Measurements from ENCODE around the gene FOXP4.
A peak's percentile ranks its signal among the peaks of the same experiment; 100 is the strongest.

FOXP4 gene

DNA sequence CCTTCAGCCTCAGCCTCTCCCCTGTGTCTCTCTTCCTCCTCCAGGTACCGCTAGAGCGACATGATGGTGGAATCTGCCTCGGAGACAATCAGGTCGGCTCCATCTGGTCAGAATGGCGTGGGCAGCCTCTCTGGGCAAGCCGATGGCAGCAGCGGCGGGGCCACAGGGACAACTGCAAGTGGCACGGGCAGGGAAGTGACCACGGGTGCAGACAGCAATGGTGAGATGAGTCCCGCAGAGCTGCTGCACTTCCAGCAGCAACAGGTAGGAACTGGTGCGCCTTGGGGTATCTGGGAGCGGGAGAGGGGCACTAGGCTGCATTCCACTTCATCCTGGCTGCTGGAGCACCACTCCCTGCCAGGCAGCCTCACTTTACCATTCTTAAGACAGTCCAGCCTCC is 19.5 kb downstream of the FOXP4 start:
- WGBS, result 94% methylated on average over 13 of the region's 13 CpGs

GRCh38 chr6:41566961-41567360 is 20.8 kb downstream of the FOXP4 start:
- Histone ChIP-seq H4K8ac (ENCODE audit: low read length) (no peak overlapping the region), H3K27me3 (ENCODE audit: control insufficient read depth in 1 of 2, insufficient read depth in 1 of 2, low read length in 2 of 2) (no peaks in the 10 kb centered on the region), H3K36me3 (ENCODE audit: control insufficient read depth in 1 of 2, insufficient read depth in 2 of 2, low read depth in 1 of 2, low read length in 2 of 2) (peaks cover 26 to 61% of the 10 kb centered on the region in 2 experiments), H2AFZ (ENCODE audit: low read depth, low read length) (no peak overlapping the region), H3K79me1 (replicated peaks; ENCODE audit: low read length, poor library complexity, severe bottlenecking) (peaks cover 38% of the 10 kb centered on the region), H4K91ac (ENCODE audit: low read length) (no peak overlapping the region), H2BK120ac (ENCODE audit: low read depth, low read length) (no peak overlapping the region), H3K9ac (ENCODE audit: low read length) (no peak overlapping the region), H3K4me3 (ENCODE audit: insufficient read depth in 1 of 2, low read depth in 1 of 2, low read length in 2 of 2) (no peak overlapping the region), H3K18ac (ENCODE audit: low read depth in 1 of 2, low read length in 2 of 2) (no peak overlapping the region), H3K4me2 (ENCODE audit: low read length, poor library complexity, severe bottlenecking) (no peak overlapping the region), H3K4ac (ENCODE audit: low read depth in 1 of 2, low read length in 2 of 2) (no peak overlapping the region), H3K23ac (ENCODE audit: low read length in 2 of 2) (no peak overlapping the region), H2AK5ac (ENCODE audit: low read length, severe bottlenecking) (no peak overlapping the region), H2BK12ac (ENCODE audit: low read length in 2 of 2) (no peak overlapping the region), H3K27ac (ENCODE audit: low read length, poor library complexity, severe bottlenecking) (no peak overlapping the region), H3K4me1 (ENCODE audit: control insufficient read depth, insufficient read depth, low read depth, low read length) (peaks cover 10% of the 10 kb centered on the region), H2BK5ac (ENCODE audit: low read depth, low read length, poor library complexity, severe bottlenecking) (no peak overlapping the region), H3K9me3 (ENCODE audit: control insufficient read depth, low read length) (no peaks in the 10 kb centered on the region), H2BK15ac (ENCODE audit: low read depth, poor library complexity, severe bottlenecking) (no peak overlapping the region), H3K14ac (ENCODE audit: low read length in 2 of 2) (peak overlapping the region in 1 of 2 experiments; percentile 7)
- no peak for DNase-seq
- WGBS, result 100% methylated on average over 1 of the region's 1 CpG

More for the DNA sequence above, 19.5 kb downstream of the FOXP4 start:
- Histone ChIP-seq H2BK12ac (ENCODE audit: low read length in 2 of 2) (no peak overlapping the region), H3K4ac (ENCODE audit: low read depth in 1 of 2, low read length in 2 of 2) (no peak overlapping the region), H3K9ac (ENCODE audit: low read length) (no peak overlapping the region), H3K4me1 (ENCODE audit: control insufficient read depth, insufficient read depth, low read depth, low read length) (peaks cover 17% of the 10 kb centered on the region), H3K27me3 (ENCODE audit: control insufficient read depth in 1 of 2, insufficient read depth in 1 of 2, low read length in 2 of 2) (no peaks in the 10 kb centered on the region), H3K79me1 (replicated peaks; ENCODE audit: low read length, poor library complexity, severe bottlenecking) (peaks cover 46% of the 10 kb centered on the region), H3K9me3 (ENCODE audit: control insufficient read depth, low read length) (no peaks in the 10 kb centered on the region), H4K91ac (ENCODE audit: low read length) (no peak overlapping the region), H4K8ac (ENCODE audit: low read length) (no peak overlapping the region), H3K27ac (ENCODE audit: low read length, poor library complexity, severe bottlenecking) (no peak overlapping the region), H3K4me3 (ENCODE audit: insufficient read depth in 1 of 2, low read depth in 1 of 2, low read length in 2 of 2) (no peak overlapping the region), H3K14ac (ENCODE audit: low read length in 2 of 2) (no peak overlapping the region), H2BK5ac (ENCODE audit: low read depth, low read length, poor library complexity, severe bottlenecking) (no peak overlapping the region), H3K4me2 (ENCODE audit: low read length, poor library complexity, severe bottlenecking) (no peak overlapping the region), H2BK15ac (ENCODE audit: low read depth, poor library complexity, severe bottlenecking) (no peak overlapping the region), H2AK5ac (ENCODE audit: low read length, severe bottlenecking) (no peak overlapping the region), H3K36me3 (ENCODE audit: control insufficient read depth in 1 of 2, insufficient read depth in 2 of 2, low read depth in 1 of 2, low read length in 2 of 2) (peaks cover 26 to 59% of the 10 kb centered on the region in 2 experiments), H2AFZ (ENCODE audit: low read depth, low read length) (no peak overlapping the region), H3K18ac (ENCODE audit: low read depth in 1 of 2, low read length in 2 of 2) (no peak overlapping the region), H3K23ac (ENCODE audit: low read length in 2 of 2) (no peak overlapping the region), H2BK120ac (ENCODE audit: low read depth, low read length) (no peak overlapping the region)
- no peak for DNase-seq

- no peak overlapping the region for H2BK12ac ChIP-seq (ENCODE audit: low read length in 2 of 2)
- no peak overlapping the region for H2AK5ac ChIP-seq (ENCODE audit: low read length, severe bottlenecking)
- no peak overlapping the region for H4K8ac ChIP-seq (ENCODE audit: low read length)
- H2AFZ ChIP-seq (ENCODE audit: low read depth, low read length), result no peak overlapping the region
- H2BK120ac ChIP-seq (ENCODE audit: low read depth, low read length), result no peak overlapping the region
- peaks cover 39% of the 10 kb centered on the region for H3K79me1 ChIP-seq (replicated peaks; ENCODE audit: low read length, poor library complexity, severe bottlenecking)
- no peak overlapping the region for H2BK15ac ChIP-seq (ENCODE audit: low read depth, poor library complexity, severe bottlenecking)
- no CpG with 5 or more reads among the region's 1 CpG for WGBS
- H3K4me3 ChIP-seq (ENCODE audit: insufficient read depth in 1 of 2, low read depth in 1 of 2, low read length in 2 of 2), result no peak overlapping the region
- H3K9me3 ChIP-seq (ENCODE audit: control insufficient read depth, low read length), result no peaks in the 10 kb centered on the region
- no peak overlapping the region for H3K14ac ChIP-seq (ENCODE audit: low read length in 2 of 2)
- no peak overlapping the region for H3K18ac ChIP-seq (ENCODE audit: low read depth in 1 of 2, low read length in 2 of 2)
- H3K23ac ChIP-seq (ENCODE audit: low read length in 2 of 2), result no peak overlapping the region
- no peak overlapping the region for H3K4me2 ChIP-seq (ENCODE audit: low read length, poor library complexity, severe bottlenecking)
- no peaks in the 10 kb centered on the region for H3K27me3 ChIP-seq (ENCODE audit: control insufficient read depth in 1 of 2, insufficient read depth in 1 of 2, low read length in 2 of 2)
- no peak overlapping the region for H4K91ac ChIP-seq (ENCODE audit: low read length)
- no peak overlapping the region for H2BK5ac ChIP-seq (ENCODE audit: low read depth, low read length, poor library complexity, severe bottlenecking)
- no peak overlapping the region for H3K27ac ChIP-seq (ENCODE audit: low read length, poor library complexity, severe bottlenecking)
- no peak overlapping the region for H3K9ac ChIP-seq (ENCODE audit: low read length)
- H3K4me1 ChIP-seq (ENCODE audit: control insufficient read depth, insufficient read depth, low read depth, low read length), result peaks cover 7% of the 10 kb centered on the region
- H3K4ac ChIP-seq (ENCODE audit: low read depth in 1 of 2, low read length in 2 of 2), result no peak overlapping the region
- DNase-seq, result no peak
- H3K36me3 ChIP-seq (ENCODE audit: control insufficient read depth in 1 of 2, insufficient read depth in 2 of 2, low read depth in 1 of 2, low read length in 2 of 2), result peaks cover 26 to 62% of the 10 kb centered on the region in 2 experiments
Observed at GRCh38 chr6:41567684-41568083, 21.5 kb downstream of the FOXP4 start.

DNA sequence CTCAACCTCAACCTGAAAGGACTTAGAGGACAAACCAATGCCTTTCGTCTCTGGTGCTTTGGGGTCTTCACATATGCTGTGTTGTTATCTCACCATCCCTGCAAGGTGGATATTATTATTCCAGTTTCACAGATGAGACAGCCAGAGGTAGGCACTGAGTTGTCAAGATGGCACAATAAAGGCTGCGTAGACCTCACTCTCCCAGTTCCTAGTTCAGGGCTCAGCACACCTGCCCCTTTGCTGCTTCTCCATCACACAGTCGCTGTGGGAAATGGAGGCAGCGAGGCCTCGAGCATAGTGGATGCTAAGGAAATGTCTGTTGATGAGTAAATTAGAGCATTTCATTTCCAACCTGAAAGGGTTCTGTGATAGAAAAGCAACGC is 22.0 kb downstream of the FOXP4 start:
- Histone ChIP-seq H3K14ac (ENCODE audit: low read length in 2 of 2) (no peak overlapping the region), H3K79me1 (replicated peaks; ENCODE audit: low read length, poor library complexity, severe bottlenecking) (peaks cover 35% of the 10 kb centered on the region), H3K9me3 (ENCODE audit: control insufficient read depth, low read length) (no peaks in the 10 kb centered on the region), H3K4me2 (ENCODE audit: low read length, poor library complexity, severe bottlenecking) (no peak overlapping the region), H3K18ac (ENCODE audit: low read depth in 1 of 2, low read length in 2 of 2) (peak overlapping the region; percentile 35 to 69), H3K36me3 (ENCODE audit: control insufficient read depth in 1 of 2, insufficient read depth in 2 of 2, low read depth in 1 of 2, low read length in 2 of 2) (peaks cover 26 to 62% of the 10 kb centered on the region in 2 experiments), H2BK120ac (ENCODE audit: low read depth, low read length) (no peak overlapping the region), H3K9ac (ENCODE audit: low read length) (no peak overlapping the region), H3K4me1 (ENCODE audit: control insufficient read depth, insufficient read depth, low read depth, low read length) (peaks cover 4% of the 10 kb centered on the region), H3K23ac (ENCODE audit: low read length in 2 of 2) (peak overlapping the region in 1 of 2 experiments; percentile 1), H2BK5ac (ENCODE audit: low read depth, low read length, poor library complexity, severe bottlenecking) (no peak overlapping the region), H2BK15ac (ENCODE audit: low read depth, poor library complexity, severe bottlenecking) (peak overlapping the region; percentile 16), H3K27me3 (ENCODE audit: control insufficient read depth in 1 of 2, insufficient read depth in 1 of 2, low read length in 2 of 2) (no peaks in the 10 kb centered on the region), H2AFZ (ENCODE audit: low read depth, low read length) (no peak overlapping the region), H2AK5ac (ENCODE audit: low read length, severe bottlenecking) (no peak overlapping the region), H3K27ac (ENCODE audit: low read length, poor library complexity, severe bottlenecking) (no peak overlapping the region), H3K4me3 (ENCODE audit: insufficient read depth in 1 of 2, low read depth in 1 of 2, low read length in 2 of 2) (no peak overlapping the region), H2BK12ac (ENCODE audit: low read length in 2 of 2) (peak overlapping the region in 1 of 2 experiments; percentile 37), H3K4ac (ENCODE audit: low read depth in 1 of 2, low read length in 2 of 2) (no peak overlapping the region), H4K8ac (ENCODE audit: low read length) (peak overlapping the region; percentile 66), H4K91ac (ENCODE audit: low read length) (no peak overlapping the region)
- no peak for DNase-seq
- 96% methylated on average over 5 of the region's 6 CpGs for WGBS

Data from mesenchymal stem cell (in vitro differentiated cells and primary cell).